Measurements from ENCODE around the gene CLDND2. TPM values are rescaled to one million over a fixed set of nuclear protein-coding genes. Genes with fewer than 3 reads are reported as not detected.

Gene CLDND2
- total RNA-seq, 1 experiment from 2014 or later, result 0.95 TPM

GRCh38 chr19:51364200-51365106, 4.3 kb downstream of the CLDND2 start:
- Histone ChIP-seq H3K4me3 (ENCODE audit: low read depth in 2 of 2, low read length in 2 of 2) (no peak overlapping the region), H3K27ac (ENCODE audit: low read length) (no peak overlapping the region), H3K9me3 (ENCODE audit: control insufficient read depth, insufficient read depth, low read depth, low read length) (no peaks in the 10 kb centered on the region), H3K36me3 (ENCODE audit: control insufficient read depth, insufficient read depth, low read length) (peaks cover 8% of the 10 kb centered on the region; the same call in 1 of the 2 replicates), H3K27me3 (ENCODE audit: control insufficient read depth, insufficient read depth, low read length) (no peaks in the 10 kb centered on the region), H3K4me1 (ENCODE audit: control insufficient read depth, insufficient read depth, low read length) (peaks cover 13% of the 10 kb centered on the region)
- no peak for ATAC-seq
- BruUV-seq (replicated peaks), result no TSS peak
- ChIA-PET CTCF (no interaction called here), POLR2A (no interaction called here)
- intact Hi-C loops (cut with micrococcal nuclease; ENCODE audit: unreplicated experiment), result no loop called here
- TF ChIP-seq CTCF (IDR thresholded peaks at IDR 0.05), result no peak
- no peak for TF ChIP-seq POLR2AphosphoS5 (IDR thresholded peaks at IDR 0.05; ENCODE audit: low read depth, low read length)
- TF ChIP-seq TCF7L2 (IDR thresholded peaks at IDR 0.05; ENCODE audit: low read depth, low read length), result no peak
- no peak for TF ChIP-seq REST (IDR thresholded peaks at IDR 0.05; ENCODE audit: insufficient read depth in 1 of 2, low read depth in 2 of 2, low read length in 1 of 2)
- TF ChIP-seq SIN3A (IDR thresholded peaks at IDR 0.05; ENCODE audit: borderline replicate concordance, insufficient read depth, low read depth, low read length), result no peak
- in situ Hi-C loops (cut with HindIII; ENCODE audit: low pct_unique_long_range_greater_than_20kb, low sequenced_read_pairs), result no loop called here
- no peak for DNase-seq (ENCODE audit: low read depth, low spot score)

- ATAC-seq, result no peak
- in situ Hi-C loops (cut with HindIII; ENCODE audit: low pct_unique_long_range_greater_than_20kb, low sequenced_read_pairs), result no loop called here
- peaks cover 5% of the 10 kb centered on the region; the same call in 1 of the 2 replicates for H3K36me3 ChIP-seq (ENCODE audit: control insufficient read depth, insufficient read depth, low read length)
Measured at GRCh38 chr19:51361239-51361638, 7.6 kb downstream of the CLDND2 start.

More at GRCh38 chr19:51361239-51361638, 7.6 kb downstream of the CLDND2 start:
- H3K9me3 ChIP-seq (ENCODE audit: control insufficient read depth, insufficient read depth, low read depth, low read length), result no peaks in the 10 kb centered on the region
- H3K27me3 ChIP-seq (ENCODE audit: control insufficient read depth, insufficient read depth, low read length), result no peaks in the 10 kb centered on the region
- no peak overlapping the region for H3K4me3 ChIP-seq (ENCODE audit: low read depth in 2 of 2, low read length in 2 of 2)
- DNase-seq (ENCODE audit: low read depth, low spot score), result no peak
- peaks cover 9% of the 10 kb centered on the region for H3K4me1 ChIP-seq (ENCODE audit: control insufficient read depth, insufficient read depth, low read length)
- no TSS peak for BruUV-seq (replicated peaks)
- ChIA-PET POLR2A (no interaction called here), CTCF (no interaction called here)
- intact Hi-C loops (cut with micrococcal nuclease; ENCODE audit: unreplicated experiment), result no loop called here
- TF ChIP-seq POLR2AphosphoS5 (IDR thresholded peaks at IDR 0.05; ENCODE audit: low read depth, low read length) (no peak), SIN3A (IDR thresholded peaks at IDR 0.05; ENCODE audit: borderline replicate concordance, insufficient read depth, low read depth, low read length) (no peak), CTCF (IDR thresholded peaks at IDR 0.05) (no peak), REST (IDR thresholded peaks at IDR 0.05; ENCODE audit: insufficient read depth in 1 of 2, low read depth in 2 of 2, low read length in 1 of 2) (no peak), TCF7L2 (IDR thresholded peaks at IDR 0.05; ENCODE audit: low read depth, low read length) (no peak)
- H3K27ac ChIP-seq (ENCODE audit: low read length), result no peak overlapping the region
